Activated T-helper 9 cell treated with anti-CD3 and anti-CD28 coated beads, Interleukin-2, amount 50 U/mL, for 16 hours (primary cell): ENCODE results near the gene NEGR1.

Experiments
- DNase-seq: peaks from one replicate; pipeline ENCODE4 v3.0.0-alpha.2; 2020; ENCODE audit warnings: low read depth

The NEGR1 gene

GRCh38 chr1:71850515-71850914 lies 431.8 kb downstream of the NEGR1 start:
- DNase-seq = no peak

- DNase-seq = no peak
Observed at GRCh38 chr1:71843012-71843411, 439.3 kb downstream of the NEGR1 start.

- no peak for DNase-seq
Observed at GRCh38 chr1:71839876-71840275, 442.5 kb downstream of the NEGR1 start.

- DNase-seq = no peak
Observed at GRCh38 chr1:71836904-71837303, 445.4 kb downstream of the NEGR1 start.

GRCh38 chr1:71835442-71835813 lies 446.9 kb downstream of the NEGR1 start:
- DNase-seq = no peak

GRCh38 chr1:71834601-71835441 lies 447.5 kb downstream of the NEGR1 start:
- no peak for DNase-seq

- no peak for DNase-seq
Observed at GRCh38 chr1:71831646-71832045, 450.7 kb downstream of the NEGR1 start.

GRCh38 chr1:71829346-71829745 lies 453.0 kb downstream of the NEGR1 start:
- no peak for DNase-seq

GRCh38 chr1:71828431-71829012 lies 453.8 kb downstream of the NEGR1 start:
- no peak for DNase-seq

- DNase-seq = no peak
Observed at GRCh38 chr1:71823708-71824305, 458.5 kb downstream of the NEGR1 start.

- no peak for DNase-seq
Observed at GRCh38 chr1:71817028-71817427, 465.3 kb downstream of the NEGR1 start.

- no peak for DNase-seq
Observed at GRCh38 chr1:71809085-71809484, 473.3 kb downstream of the NEGR1 start.

GRCh38 chr1:71804140-71804539 lies 478.2 kb downstream of the NEGR1 start:
- DNase-seq = no peak

- DNase-seq = no peak
Observed at GRCh38 chr1:71796006-71796405, 486.3 kb downstream of the NEGR1 start.

- DNase-seq = no peak
Observed at GRCh38 chr1:71792264-71792663, 490.1 kb downstream of the NEGR1 start.

GRCh38 chr1:71788113-71788512 lies 494.2 kb downstream of the NEGR1 start:
- no peak for DNase-seq

- no peak for DNase-seq
Observed at GRCh38 chr1:71787699-71788098, 494.6 kb downstream of the NEGR1 start.

GRCh38 chr1:71786218-71786617 lies 496.1 kb downstream of the NEGR1 start:
- no peak for DNase-seq

- DNase-seq = no peak
Observed at GRCh38 chr1:71785450-71785849, 496.9 kb downstream of the NEGR1 start.

GRCh38 chr1:71785000-71785399 lies 497.3 kb downstream of the NEGR1 start:
- DNase-seq = no peak

- DNase-seq = no peak
Observed at GRCh38 chr1:71784241-71784640, 498.1 kb downstream of the NEGR1 start.

GRCh38 chr1:71783071-71783470 lies 499.3 kb downstream of the NEGR1 start:
- no peak for DNase-seq

- DNase-seq = no peak
Observed at GRCh38 chr1:71781450-71781849, 500.9 kb downstream of the NEGR1 start.
